Measurements from ENCODE around the gene DAPK2. TPM values are rescaled to one million over a fixed set of nuclear protein-coding genes. Genes with fewer than 3 reads are reported as not detected.
"Not testable (repeated sequence)": the region's sequence is repeated elsewhere in the genome, so short reads cannot be mapped to it uniquely, and the experiment has no call there.

Gene DAPK2
- total RNA-seq, 1 donor from 2014 or later: 0.88 TPM

GRCh38 chr15:64058279-64058678, 12.0 kb upstream of the DAPK2 start:
- DNase-seq (ENCODE audit: low spot score): no peak
- ATAC-seq: no peak

- not testable (repeated sequence) for DNase-seq (ENCODE audit: low spot score); ATAC-seq
These were observed 7.4 kb upstream of the DAPK2 start for GRCh38 chr15:64053674-64054073.

GRCh38 chr15:64052925-64053491, 6.7 kb upstream of the DAPK2 start:
- ATAC-seq: no peak

GRCh38 chr15:64051407-64052259, 5.3 kb upstream of the DAPK2 start:
- ATAC-seq: no peak
- DNase-seq (ENCODE audit: low spot score): no peak

More at GRCh38 chr15:64052925-64053491, 6.7 kb upstream of the DAPK2 start:
- no peak for DNase-seq (ENCODE audit: low spot score)

GRCh38 chr15:64051093-64051402, 4.8 kb upstream of the DAPK2 start:
- ATAC-seq: no peak
- DNase-seq (ENCODE audit: low spot score): no peak

GRCh38 chr15:64050281-64051092, 4.2 kb upstream of the DAPK2 start:
- DNase-seq (ENCODE audit: low spot score) (no peak), ATAC-seq (no peak)

- DNase-seq (ENCODE audit: low spot score) (no peak), ATAC-seq (no peak)
These were observed 2.6 kb upstream of the DAPK2 start for GRCh38 chr15:64048781-64049460.

- ATAC-seq: peak; percentile 56
- DNase-seq (ENCODE audit: low spot score): peak; percentile 55
These were observed 388 bp downstream of the DAPK2 start for GRCh38 chr15:64045774-64046420.

GRCh38 chr15:64045101-64045435, 1.2 kb downstream of the DAPK2 start:
- no peak for DNase-seq (ENCODE audit: low spot score)
- no peak for ATAC-seq

GRCh38 chr15:64044300-64045100, 1.8 kb downstream of the DAPK2 start:
- ATAC-seq: no peak
- no peak for DNase-seq (ENCODE audit: low spot score)

GRCh38 chr15:64038878-64039610, 7.2 kb downstream of the DAPK2 start:
- DNase-seq (ENCODE audit: low spot score) (no peak), ATAC-seq (no peak)

GRCh38 chr15:64037966-64038365, 8.3 kb downstream of the DAPK2 start:
- no peak for ATAC-seq
- no peak for DNase-seq (ENCODE audit: low spot score)

GRCh38 chr15:64037116-64037515, 9.2 kb downstream of the DAPK2 start:
- DNase-seq (ENCODE audit: low spot score): no peak
- ATAC-seq: no peak

GRCh38 chr15:64035525-64035924, 10.8 kb downstream of the DAPK2 start:
- ATAC-seq: no peak
- no peak for DNase-seq (ENCODE audit: low spot score)

- no peak for DNase-seq (ENCODE audit: low spot score)
- ATAC-seq: no peak
These were observed 11.8 kb downstream of the DAPK2 start for GRCh38 chr15:64034519-64034918.

GRCh38 chr15:64032329-64032728, 14.0 kb downstream of the DAPK2 start:
- ATAC-seq: no peak
- DNase-seq (ENCODE audit: low spot score): no peak

GRCh38 chr15:64030123-64030522, 16.2 kb downstream of the DAPK2 start:
- DNase-seq (ENCODE audit: low spot score) (no peak), ATAC-seq (no peak)

- DNase-seq (ENCODE audit: low spot score) (no peak), ATAC-seq (no peak)
These were observed 16.7 kb downstream of the DAPK2 start for GRCh38 chr15:64029633-64030032.

- ATAC-seq (no peak), DNase-seq (ENCODE audit: low spot score) (no peak)
These were observed 17.2 kb downstream of the DAPK2 start for GRCh38 chr15:64029110-64029509.
